ENCODE results near the gene NET1.
"Not testable (repeated sequence)": the region's sequence is repeated elsewhere in the genome, so short reads cannot be mapped to it uniquely, and the experiment has no call there.

NET1 gene

DNA sequence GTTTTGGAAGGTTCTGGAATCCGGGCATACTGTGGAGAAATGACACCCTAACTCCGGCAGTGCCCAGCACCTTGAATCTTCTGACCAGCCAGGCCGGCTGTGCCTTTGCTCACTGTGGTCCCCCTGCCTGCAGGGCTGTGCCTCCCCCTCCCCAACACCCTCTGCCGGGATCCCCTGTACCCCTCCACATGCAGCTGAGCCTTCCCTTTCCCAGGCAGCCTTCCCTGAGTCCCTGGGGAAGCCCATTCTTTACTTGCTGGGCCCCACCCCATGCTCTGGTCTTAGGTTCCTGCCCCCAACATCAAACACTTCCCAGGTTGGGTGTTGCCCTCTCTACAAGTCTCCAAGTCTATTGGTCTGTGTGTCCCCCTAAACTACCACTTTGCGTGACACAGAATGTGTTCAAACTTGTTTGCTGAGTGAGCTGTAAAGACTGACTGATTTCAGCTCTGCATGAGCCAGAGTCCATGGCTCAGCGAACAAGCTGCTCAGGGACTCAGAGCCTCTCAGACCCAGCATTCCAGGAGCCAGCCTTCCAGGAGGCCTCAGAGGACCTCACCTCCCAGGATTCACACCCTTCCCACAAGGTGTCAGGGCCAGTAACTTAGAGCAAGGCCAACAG lies 55.4 kb downstream of the NET1 start:
- no peak for DNase-seq (ENCODE audit: low read depth in 2 of 2)
- TF ChIP-seq, protein P1, sequence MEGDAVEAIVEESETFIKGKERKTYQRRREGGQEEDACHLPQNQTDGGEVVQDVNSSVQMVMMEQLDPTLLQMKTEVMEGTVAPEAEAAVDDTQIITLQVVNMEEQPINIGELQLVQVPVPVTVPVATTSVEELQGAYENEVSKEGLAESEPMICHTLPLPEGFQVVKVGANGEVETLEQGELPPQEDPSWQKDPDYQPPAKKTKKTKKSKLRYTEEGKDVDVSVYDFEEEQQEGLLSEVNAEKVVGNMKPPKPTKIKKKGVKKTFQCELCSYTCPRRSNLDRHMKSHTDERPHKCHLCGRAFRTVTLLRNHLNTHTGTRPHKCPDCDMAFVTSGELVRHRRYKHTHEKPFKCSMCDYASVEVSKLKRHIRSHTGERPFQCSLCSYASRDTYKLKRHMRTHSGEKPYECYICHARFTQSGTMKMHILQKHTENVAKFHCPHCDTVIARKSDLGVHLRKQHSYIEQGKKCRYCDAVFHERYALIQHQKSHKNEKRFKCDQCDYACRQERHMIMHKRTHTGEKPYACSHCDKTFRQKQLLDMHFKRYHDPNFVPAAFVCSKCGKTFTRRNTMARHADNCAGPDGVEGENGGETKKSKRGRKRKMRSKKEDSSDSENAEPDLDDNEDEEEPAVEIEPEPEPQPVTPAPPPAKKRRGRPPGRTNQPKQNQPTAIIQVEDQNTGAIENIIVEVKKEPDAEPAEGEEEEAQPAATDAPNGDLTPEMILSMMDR (IDR thresholded peaks at IDR 0.05; ENCODE audit: low read depth, low read length): no peak

GRCh38 chr10:5468262-5469106 lies 56.1 kb downstream of the NET1 start:
- H3K4me3 ChIP-seq (replicated peaks in 1 of 2; ENCODE audit: low read depth in 2 of 2, low read length in 2 of 2): no peak overlapping the region
- TF ChIP-seq, protein P1 (IDR thresholded peaks at IDR 0.05; ENCODE audit: low read depth, low read length): no peak

More for the DNA sequence above, 55.4 kb downstream of the NET1 start:
- no peak overlapping the region for H3K4me3 ChIP-seq (replicated peaks in 1 of 2; ENCODE audit: low read depth in 2 of 2, low read length in 2 of 2)

DNA sequence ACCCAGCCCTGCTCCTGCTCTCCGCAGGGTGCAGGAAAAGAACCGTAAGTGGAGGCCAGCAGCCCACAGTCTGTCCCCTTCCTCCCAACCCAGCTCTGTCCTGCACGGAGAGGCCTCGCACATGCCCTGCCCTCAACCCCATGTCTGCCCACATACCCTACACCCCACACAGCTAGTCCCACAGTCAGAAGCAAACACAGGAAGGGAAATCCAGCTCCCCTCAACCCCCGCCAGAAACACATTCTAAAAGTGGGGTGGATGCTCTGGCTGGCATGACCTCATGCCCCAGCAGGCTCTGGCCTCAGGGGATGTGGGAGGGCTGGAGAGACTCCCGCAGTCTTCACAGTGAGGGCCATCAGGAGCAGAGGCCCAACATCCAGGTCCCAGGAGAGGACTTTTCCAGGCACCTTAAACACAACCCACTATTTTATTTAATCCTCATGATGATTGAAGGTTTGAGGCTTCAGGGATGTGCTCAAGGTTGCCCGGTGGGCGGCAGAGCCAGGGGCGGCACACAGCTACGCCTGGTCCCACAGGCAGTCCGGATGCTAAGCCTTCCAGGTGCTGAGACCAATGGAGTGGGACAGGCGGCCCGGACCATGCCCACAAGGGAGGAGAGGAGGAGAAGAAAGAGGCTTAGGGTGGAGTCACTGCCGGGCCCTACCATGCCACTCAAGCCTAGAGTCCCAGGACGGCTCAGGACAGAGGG lies 57.1 kb downstream of the NET1 start:
- TF ChIP-seq, protein P1 (IDR thresholded peaks at IDR 0.05; ENCODE audit: low read depth, low read length): no peak
- no peak for DNase-seq (ENCODE audit: low read depth in 2 of 2)
- no peak overlapping the region for H3K4me3 ChIP-seq (replicated peaks in 1 of 2; ENCODE audit: low read depth in 2 of 2, low read length in 2 of 2)

More at GRCh38 chr10:5468262-5469106, 56.1 kb downstream of the NET1 start:
- DNase-seq (ENCODE audit: low read depth in 2 of 2): no peak

DNA sequence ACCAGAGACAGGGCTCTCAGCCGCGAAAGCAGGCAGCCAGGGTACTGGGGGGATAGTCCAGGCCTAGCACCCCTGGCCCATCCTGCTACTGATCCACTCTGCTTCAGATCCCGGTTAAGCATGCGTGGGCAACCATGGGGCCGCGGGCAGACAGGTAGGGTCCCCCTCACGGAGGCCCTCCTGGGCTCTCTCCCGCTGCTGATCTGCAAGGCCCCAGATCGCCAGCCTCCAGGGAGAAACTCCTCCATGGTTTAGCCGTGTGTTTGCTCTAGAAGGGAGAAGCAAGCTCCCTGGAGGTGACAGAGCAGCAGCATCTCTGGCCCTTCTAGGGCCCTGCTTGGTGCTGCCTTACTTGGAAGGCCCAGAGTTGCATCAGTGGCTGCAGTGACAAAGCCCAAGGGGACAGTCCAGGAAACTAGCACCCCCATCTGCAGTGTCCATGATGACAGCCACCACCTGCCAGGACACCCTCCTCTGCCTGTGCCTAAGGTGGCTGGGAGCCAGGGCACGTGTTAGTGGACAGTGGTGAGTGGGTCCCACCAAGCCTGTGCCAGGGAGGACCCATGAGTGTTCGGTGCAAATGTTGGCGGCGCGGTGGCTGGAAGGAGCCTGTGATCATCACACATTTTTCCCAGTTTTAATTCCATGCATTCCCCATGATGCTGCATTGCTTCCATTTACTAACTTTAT lies 57.9 kb downstream of the NET1 start:
- DNase-seq (ENCODE audit: low read depth in 2 of 2): no peak
- H3K4me3 ChIP-seq (replicated peaks in 1 of 2; ENCODE audit: low read depth in 2 of 2, low read length in 2 of 2): no peak overlapping the region

DNA sequence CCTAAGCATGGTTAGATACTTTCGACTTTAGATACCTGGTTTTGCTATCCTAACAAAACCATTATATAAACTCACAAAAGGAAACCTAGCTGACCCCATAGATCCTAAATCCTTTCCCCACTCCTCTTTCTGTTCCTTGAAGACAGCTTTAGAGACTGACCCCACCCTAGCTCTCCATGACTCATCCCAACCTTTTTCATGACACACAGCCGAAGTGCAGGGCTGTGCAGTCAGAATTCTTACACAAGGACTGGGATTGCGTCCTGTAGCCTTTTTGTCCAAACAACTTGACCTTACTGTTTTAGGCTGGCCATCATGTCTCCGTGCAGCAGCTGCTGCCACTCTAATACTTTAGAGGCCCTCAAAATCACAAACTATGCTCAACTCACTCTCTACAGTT lies 62.3 kb downstream of the NET1 start:
- H3K4me3 ChIP-seq (replicated peaks in 1 of 2; ENCODE audit: low read depth in 2 of 2, low read length in 2 of 2): not testable (repeated sequence)
- peak; percentile 15 to 54 for DNase-seq (ENCODE audit: low read depth in 2 of 2)

More for the DNA sequence above, 57.9 kb downstream of the NET1 start:
- TF ChIP-seq, protein P1 (IDR thresholded peaks at IDR 0.05; ENCODE audit: low read depth, low read length): no peak

DNA sequence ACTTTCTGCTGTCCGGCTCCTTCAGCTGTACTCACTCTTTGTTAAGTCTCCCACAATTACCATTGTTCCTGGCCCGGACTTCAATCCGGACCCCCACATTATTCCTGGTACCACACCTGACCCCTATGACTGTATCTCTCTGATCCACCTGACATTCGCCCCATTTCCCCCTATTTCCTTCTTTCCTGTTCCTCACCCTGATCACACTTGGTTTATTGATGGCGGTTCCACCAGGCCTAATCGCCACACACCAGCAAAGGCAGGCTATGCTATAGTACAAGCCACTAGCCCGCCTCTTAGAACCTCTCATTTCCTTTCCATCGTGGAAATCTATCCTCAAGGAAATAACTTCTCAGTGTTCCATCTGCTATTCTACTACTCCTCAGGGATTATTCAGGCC lies 62.7 kb downstream of the NET1 start:
- not testable (repeated sequence) for DNase-seq (ENCODE audit: low read depth in 2 of 2)

GRCh38 chr10:5475974-5476807 lies 63.8 kb downstream of the NET1 start:
- H3K4me3 ChIP-seq (replicated peaks in 1 of 2; ENCODE audit: low read depth in 2 of 2, low read length in 2 of 2); DNase-seq (ENCODE audit: low read depth in 2 of 2): not testable (repeated sequence)

More for the DNA sequence above, 62.7 kb downstream of the NET1 start:
- not testable (repeated sequence) for H3K4me3 ChIP-seq (replicated peaks in 1 of 2; ENCODE audit: low read depth in 2 of 2, low read length in 2 of 2)

All from cardiac fibroblast (primary cell).